GM18907 (cell line): ENCODE measurements around the gene HDAC9.

Source experiments
- ATAC-seq: cut with Tn5 transposase; IDR thresholded peaks from one replicate; pipeline ENCODE4 v1.9.1; 2021; ENCODE audit warnings: mild to moderate bottlenecking, moderate library complexity; ENCODE audit not compliant: unreplicated experiment

The HDAC9 gene

GRCh38 chr7:18552943-18553604, 57.5 kb downstream of the HDAC9 start:
- ATAC-seq = no peak

- no peak for ATAC-seq
Observed at GRCh38 chr7:18553605-18554003, 58.1 kb downstream of the HDAC9 start.

GRCh38 chr7:18555120-18555519, 59.6 kb downstream of the HDAC9 start:
- ATAC-seq = no peak

GRCh38 chr7:18555968-18556367, 60.4 kb downstream of the HDAC9 start:
- no peak for ATAC-seq

- ATAC-seq = no peak
Observed at GRCh38 chr7:18558503-18558902, 63.0 kb downstream of the HDAC9 start.

GRCh38 chr7:18558910-18559309, 63.4 kb downstream of the HDAC9 start:
- ATAC-seq = no peak

GRCh38 chr7:18559756-18560155, 64.2 kb downstream of the HDAC9 start:
- no peak for ATAC-seq

- no peak for ATAC-seq
Observed at GRCh38 chr7:18564779-18565178, 69.2 kb downstream of the HDAC9 start.

GRCh38 chr7:18565337-18565736, 69.8 kb downstream of the HDAC9 start:
- ATAC-seq = no peak

- no peak for ATAC-seq
Observed at GRCh38 chr7:18566205-18566604, 70.7 kb downstream of the HDAC9 start.

GRCh38 chr7:18566829-18567228, 71.3 kb downstream of the HDAC9 start:
- peak; percentile 99 for ATAC-seq

- no peak for ATAC-seq
Observed at GRCh38 chr7:18570441-18570840, 74.9 kb downstream of the HDAC9 start.

GRCh38 chr7:18570890-18571478, 75.4 kb downstream of the HDAC9 start:
- ATAC-seq = no peak

GRCh38 chr7:18572154-18572553, 76.6 kb downstream of the HDAC9 start:
- no peak for ATAC-seq

GRCh38 chr7:18572885-18573284, 77.3 kb downstream of the HDAC9 start:
- ATAC-seq = no peak

- no peak for ATAC-seq
Observed at GRCh38 chr7:18573410-18574234, 78.1 kb downstream of the HDAC9 start.

- ATAC-seq = no peak
Observed at GRCh38 chr7:18574235-18574540, 78.6 kb downstream of the HDAC9 start.

GRCh38 chr7:18574676-18575075, 79.1 kb downstream of the HDAC9 start:
- no peak for ATAC-seq

- ATAC-seq = no peak
Observed at GRCh38 chr7:18575622-18576572, 80.3 kb downstream of the HDAC9 start.

GRCh38 chr7:18577096-18577771, 81.7 kb downstream of the HDAC9 start:
- peak; percentile 59 for ATAC-seq

GRCh38 chr7:18579698-18580097, 84.1 kb downstream of the HDAC9 start:
- ATAC-seq = no peak
